Activated T-cell treated with anti-CD3 and anti-CD28 coated beads, Interleukin-2, amount 50 U/mL, for 1 hour (primary cell): Measurements from ENCODE around the gene GARNL3.
A peak's percentile ranks its signal among the peaks of the same experiment; 100 is the strongest.

ENCODE experiments used
- DNase-seq: peaks from one replicate; pipeline ENCODE4 v3.0.0-alpha.2; 2020

GARNL3 gene

GRCh38 chr9:127389381-127390247 is 125.0 kb downstream of the GARNL3 start:
- DNase-seq, result no peak

- DNase-seq, result no peak
These were observed 125.6 kb downstream of the GARNL3 start for GRCh38 chr9:127390248-127390545.

GRCh38 chr9:127390563-127390962 is 126.0 kb downstream of the GARNL3 start:
- DNase-seq, result no peak

- DNase-seq, result no peak
These were observed 127.6 kb downstream of the GARNL3 start for GRCh38 chr9:127392166-127392565.

- DNase-seq, result no peak
These were observed 128.4 kb downstream of the GARNL3 start for GRCh38 chr9:127392976-127393375.

- DNase-seq, result no peak
These were observed 129.1 kb downstream of the GARNL3 start for GRCh38 chr9:127393645-127394044.

- no peak for DNase-seq
These were observed 131.1 kb downstream of the GARNL3 start for GRCh38 chr9:127395497-127396252.

GRCh38 chr9:127396253-127396807 is 131.8 kb downstream of the GARNL3 start:
- no peak for DNase-seq

- DNase-seq, result peak; percentile 87
These were observed 132.5 kb downstream of the GARNL3 start, which contains the start of gene SLC2A8 for GRCh38 chr9:127396808-127397645. Gene SLC2A8, plus strand, starts transcription at chr9:127397169. Its CDS starts 62 bp downstream, at chr9:127397231.

- DNase-seq, result peak; percentile 60
These were observed 133.2 kb downstream of the GARNL3 start for GRCh38 chr9:127397646-127398274.

GRCh38 chr9:127398275-127398647 is 133.7 kb downstream of the GARNL3 start:
- no peak for DNase-seq

- no peak for DNase-seq
These were observed 134.3 kb downstream of the GARNL3 start for GRCh38 chr9:127398715-127399400.

- DNase-seq, result no peak
These were observed 135.2 kb downstream of the GARNL3 start for GRCh38 chr9:127399736-127400269.

GRCh38 chr9:127402401-127403090 is 138.0 kb downstream of the GARNL3 start:
- no peak for DNase-seq

- no peak for DNase-seq
These were observed 139.1 kb downstream of the GARNL3 start for GRCh38 chr9:127403507-127404192.

- DNase-seq, result no peak
These were observed 140.1 kb downstream of the GARNL3 start for GRCh38 chr9:127404631-127405030.

- DNase-seq, result no peak
These were observed 141.0 kb downstream of the GARNL3 start for GRCh38 chr9:127405344-127406125.

GRCh38 chr9:127406799-127407491 is 142.4 kb downstream of the GARNL3 start:
- no peak for DNase-seq

- no peak for DNase-seq
These were observed 142.9 kb downstream of the GARNL3 start for GRCh38 chr9:127407492-127407843.
